Inflammatory macrophage treated with lipopolysaccharide for 1 hour (primary cell): ENCODE data around the gene SEMA5A.

ENCODE experiments used
- DNase-seq, 2 donors: peaks; one replicate each; pipeline ENCODE4 v3.0.0-alpha.2; 2020 to 2022

SEMA5A gene

DNA sequence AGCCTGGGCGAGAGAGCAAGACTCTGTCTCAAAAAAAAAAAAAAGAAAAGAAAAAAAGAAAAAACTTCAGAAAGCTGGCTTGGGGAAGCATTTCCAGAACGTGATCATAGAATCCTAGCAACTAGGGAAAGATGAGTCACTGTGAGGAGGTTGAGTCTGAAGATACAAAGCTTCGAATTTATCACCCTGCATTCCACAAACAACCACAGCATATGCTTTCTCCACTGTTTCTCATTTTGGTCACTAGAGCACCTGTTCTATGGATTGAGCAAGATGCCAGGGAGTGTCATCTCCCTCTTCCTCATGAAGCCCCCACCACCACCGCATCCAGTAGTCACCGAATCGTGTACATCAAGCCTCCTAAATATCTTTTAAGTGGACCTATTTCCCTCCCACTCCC is 37.9 kb downstream of the SEMA5A start:
- no peak for DNase-seq

DNA sequence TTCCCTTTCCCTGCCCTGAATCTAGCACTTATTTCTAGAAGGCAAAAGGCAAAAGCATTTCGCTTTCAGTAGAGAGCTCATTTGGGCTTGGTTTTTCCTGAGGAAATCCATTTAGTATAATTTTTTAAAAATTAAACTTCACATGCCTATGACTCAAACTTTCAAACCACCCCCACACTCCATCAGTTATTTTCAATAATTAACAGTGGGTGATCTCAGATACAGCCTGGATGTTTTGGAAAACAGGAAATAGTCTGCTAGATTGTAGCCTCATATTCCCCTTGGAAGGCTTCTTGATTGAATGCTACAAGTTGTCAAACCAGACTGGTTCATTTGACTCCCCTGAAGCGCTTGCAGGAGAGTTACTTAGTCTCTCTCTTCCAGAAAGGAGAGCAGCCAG is 40.6 kb downstream of the SEMA5A start:
- DNase-seq, result no peak

DNA sequence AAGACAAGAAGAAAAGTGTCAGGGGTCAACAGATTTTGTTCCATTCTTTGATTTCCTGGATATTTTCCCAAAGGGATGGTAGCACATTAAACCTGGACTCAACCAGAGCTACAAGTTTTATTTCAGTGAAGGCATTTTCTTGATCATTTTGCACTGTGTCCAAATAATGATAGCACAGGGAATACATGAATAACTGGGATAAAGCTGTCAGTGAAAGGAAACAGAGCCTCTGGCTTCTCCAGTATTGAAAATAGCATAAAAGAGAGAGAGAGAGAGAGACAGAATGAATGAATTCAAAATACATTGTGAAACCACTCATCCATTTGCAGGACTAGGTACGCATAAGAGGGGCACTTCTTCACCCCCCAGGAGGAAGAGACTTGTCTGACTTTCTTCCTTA is 43.0 kb downstream of the SEMA5A start:
- no peak for DNase-seq

DNA sequence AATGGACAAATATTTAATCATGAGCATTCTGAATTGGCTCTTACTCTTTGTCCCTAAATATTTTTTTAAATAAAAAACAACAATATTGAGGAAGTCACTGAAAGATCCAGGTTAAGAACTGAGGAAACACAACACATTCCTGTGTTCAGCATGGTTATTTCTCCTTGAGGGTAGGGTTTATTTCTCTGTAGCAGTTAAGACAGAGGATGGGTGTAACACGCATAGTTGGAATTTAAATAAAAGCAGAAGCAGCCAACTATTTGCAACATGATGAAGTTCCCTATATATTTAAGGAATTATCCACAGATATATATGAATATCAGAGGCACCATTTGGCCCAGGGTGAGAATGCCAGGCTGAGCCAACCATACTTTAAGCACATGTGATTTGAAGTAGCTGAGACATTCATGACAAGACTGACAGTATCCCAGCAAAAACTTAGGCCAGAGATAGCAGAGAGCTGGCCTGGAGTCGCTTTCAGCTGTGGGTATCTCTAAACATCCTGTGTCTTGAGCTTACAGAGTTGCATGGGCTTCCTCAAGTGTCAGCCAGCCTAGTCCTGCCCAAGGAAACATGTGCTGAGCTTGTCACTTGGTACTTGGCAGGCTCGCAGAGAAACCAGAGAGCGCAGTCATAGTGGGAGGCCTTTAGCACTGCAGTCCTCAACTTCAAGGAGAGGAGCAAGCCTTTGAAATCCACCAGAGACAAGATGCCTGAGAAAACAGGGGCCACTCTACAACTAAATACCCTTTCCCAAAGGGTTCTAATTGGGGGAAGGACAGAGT is 43.6 kb downstream of the SEMA5A start:
- no peak for DNase-seq

DNA sequence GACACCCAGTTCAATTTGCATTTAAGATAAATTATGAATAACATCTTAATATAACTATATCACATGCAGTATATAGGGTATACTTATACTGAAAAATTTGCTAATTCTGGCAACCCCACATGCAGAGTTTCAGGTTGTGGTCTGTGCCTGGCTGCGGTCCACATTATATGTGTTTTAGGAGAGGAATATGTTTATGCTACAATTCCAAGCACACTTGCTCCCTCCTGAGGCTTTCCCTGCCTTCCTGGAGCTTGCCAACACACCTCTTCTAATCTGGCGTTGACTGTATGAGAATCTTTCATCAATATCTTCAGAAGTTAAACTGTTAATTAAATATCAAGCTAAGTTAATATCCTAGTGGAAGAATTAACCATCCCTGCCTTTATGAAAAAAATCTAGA is 45.2 kb downstream of the SEMA5A start:
- DNase-seq, result no peak

DNA sequence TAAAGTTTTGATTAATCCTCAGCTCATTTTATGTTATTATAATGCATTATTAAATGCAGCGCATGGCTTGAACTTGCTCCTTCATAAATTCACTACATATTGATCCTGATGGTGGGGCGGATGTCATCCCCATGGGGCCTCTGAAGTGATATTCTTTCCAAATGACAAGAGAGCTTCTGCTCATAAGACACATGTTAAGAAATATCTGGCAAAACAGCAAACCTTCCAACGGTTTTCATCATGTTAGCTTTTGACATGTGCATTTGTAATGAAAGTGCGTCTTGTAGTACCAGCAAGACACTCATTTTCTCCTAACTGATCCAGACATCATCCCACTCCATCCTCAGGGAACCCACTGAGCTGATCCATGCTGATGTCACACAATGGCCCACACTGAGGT is 45.7 kb downstream of the SEMA5A start:
- no peak for DNase-seq

DNA sequence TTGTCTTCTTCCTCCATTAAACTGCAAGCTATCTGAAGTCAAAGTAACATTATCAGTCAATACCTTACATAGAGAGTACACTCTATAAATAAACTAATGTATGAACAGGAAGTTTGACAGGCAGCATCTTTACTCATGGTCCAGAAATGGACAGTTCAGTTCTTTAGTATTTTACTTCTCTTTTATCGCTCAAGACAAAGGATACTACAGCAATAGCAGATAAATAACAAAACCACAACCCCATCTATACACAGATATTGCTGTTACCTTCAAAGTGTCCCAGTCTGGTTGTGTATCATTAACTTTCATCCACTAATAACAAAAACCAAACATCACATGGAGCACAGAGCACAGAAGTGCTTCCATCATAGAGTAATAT is 46.4 kb downstream of the SEMA5A start:
- DNase-seq, result no peak

DNA sequence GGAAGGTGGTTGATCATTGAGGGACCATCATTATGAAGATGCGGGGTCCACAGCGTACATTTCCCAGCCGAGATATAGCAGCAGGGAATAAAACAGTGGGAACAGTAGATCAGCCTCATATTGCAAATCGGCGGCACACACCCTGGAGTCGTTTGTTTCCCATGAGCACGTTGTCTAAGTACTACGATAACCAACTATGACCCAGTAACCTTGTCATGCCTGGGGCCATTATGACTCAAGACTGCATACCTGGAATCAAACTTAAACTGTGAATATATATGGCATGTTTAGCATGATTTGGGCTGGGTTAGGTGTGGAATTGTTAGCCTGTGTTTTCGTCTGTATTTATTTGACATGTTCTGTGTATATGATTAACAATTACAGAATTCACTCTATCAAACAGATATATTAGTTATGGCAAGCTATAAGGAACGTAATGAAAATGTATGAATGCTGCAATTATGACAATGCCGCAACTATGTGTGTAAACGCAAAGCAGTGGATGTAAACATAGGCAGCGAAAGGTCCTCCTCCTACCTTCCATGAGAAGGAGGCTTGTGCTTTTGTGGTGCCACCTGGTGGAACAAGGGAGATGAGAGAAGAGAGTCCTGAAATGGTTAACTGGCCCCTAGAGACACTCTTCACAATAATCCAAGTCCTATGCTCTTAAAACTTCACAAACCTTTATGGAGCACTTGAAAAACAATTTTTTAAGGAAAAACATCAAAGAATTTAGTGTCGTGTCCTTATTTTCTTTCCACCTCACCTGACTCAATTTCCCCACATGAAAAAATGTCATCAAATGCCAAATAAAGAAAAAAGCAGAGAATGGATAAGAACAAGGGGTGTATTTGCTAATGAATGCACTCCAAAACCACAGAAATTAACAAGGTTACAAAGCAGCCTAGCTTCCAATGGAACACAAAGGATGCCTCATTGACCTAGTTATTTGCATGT is 47.1 kb downstream of the SEMA5A start:
- DNase-seq, result no peak

DNA sequence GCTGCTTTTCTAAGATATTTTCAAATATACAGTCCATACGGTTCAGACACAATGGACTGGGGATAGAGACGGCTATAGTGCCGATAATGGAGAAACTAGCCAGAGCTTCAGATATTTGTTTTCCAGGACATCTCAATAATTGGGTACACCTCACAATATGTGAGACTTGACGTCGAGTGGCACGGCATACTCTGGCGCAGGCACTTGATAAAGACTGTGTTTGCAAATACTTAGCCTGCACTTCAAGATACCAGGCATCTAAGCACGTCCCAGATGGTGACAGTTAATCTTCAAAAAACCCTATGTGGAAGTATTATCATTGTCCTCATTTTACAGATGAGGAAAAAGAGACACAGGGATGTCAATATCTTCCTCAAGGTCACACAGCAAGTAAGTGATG is 48.5 kb downstream of the SEMA5A start:
- DNase-seq, result no peak

DNA sequence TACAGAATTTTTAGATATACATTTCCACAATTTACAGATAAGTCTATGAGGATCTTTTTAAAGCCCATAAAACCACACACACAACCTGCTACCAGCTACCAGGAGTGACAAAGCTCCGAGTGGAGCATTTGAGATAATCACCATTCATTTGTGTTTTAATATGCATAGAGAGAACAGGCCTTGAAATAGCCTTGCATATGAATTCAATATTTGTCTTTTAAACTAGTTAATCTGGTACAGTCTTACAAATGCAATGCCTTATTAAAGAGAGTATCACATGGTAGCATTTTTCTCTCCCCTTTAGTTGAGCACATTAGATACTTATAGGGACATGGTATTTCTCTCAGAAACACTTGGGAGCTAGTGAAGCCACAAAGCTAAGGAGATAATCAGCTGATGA is 49.1 kb downstream of the SEMA5A start:
- DNase-seq, result no peak

DNA sequence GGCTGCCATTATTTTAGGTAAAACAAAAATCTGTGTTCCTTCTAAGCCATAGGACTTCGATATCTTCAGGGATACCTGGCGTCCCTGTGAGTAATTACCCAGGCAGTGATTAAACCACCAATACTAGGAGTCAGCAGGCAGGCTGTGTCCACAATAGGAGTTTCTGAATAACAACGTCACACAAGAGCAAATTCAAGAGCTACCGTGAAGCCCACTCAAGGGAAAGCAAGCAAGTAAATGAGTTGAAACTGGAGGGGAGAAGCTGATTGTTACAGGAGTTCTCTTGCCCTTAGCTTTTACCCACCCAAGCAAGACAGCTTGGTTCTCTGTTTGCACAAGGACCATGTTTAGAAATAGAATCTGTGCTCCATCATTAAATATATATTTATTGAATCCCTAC is 50.8 kb downstream of the SEMA5A start:
- no peak for DNase-seq

DNA sequence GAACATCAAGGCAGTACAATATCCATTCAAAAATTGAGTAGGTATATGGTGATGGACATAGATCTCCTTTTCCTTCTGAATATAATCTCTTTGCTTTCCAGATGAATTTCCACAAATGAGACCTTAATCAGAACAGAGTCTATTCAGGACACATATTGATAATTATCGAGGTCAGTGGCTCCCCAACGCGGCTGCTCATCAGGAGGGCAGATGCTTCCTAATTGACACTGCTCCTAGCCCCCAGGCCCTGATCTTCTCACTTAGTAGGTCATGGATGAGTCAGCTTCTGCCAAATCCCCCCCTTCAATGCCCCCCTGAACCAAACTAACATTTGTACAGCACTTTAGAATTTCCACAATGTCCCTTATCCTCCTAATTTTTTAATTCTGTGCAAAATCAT is 51.6 kb downstream of the SEMA5A start:
- no peak for DNase-seq

DNA sequence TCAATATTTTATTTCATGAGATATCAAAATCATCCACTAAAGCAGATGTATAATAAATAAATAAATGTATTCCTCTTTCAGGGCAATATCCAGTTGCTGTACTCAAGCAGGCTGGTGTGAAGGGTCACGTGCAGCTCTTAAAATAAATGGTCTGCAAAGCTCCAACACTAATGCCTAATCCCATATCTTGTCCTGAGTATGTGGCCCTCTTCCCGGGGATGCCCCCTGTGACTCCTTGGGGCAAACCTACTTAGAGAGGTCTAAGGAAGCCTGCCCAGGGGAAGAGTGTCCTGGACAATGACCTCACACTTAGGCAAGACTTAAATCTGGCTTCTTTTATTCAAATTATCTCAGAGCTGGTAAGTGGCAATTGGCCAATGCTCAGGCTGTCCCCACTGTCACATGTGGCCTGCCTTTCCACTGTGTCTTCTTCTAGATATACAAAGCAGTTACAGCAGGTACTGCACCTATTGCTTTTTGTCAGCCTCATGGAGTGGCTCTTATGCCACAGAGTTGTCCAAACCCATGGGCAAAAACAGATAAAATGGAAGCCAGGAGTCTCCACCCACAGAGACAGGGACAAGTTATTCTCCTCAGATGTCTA is 55.3 kb downstream of the SEMA5A start:
- no peak for DNase-seq

DNA sequence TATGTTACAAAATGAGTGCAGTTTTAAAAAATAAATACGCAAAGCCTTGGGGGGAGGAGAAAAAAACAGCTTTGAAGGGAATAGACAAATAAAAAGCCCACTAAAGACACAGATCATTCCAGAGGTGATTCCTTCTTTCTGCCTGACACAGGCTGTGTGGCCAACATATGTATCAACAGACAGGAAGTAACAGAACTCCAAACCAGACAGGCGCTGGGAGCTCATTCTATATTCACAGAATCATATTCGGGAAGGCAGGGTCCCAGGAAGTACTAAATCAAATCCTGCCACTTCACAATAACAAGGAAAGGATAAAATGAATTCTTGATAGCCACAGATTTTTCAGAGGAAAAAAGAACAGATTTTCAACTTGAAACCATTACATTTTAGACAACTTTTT is 62.1 kb downstream of the SEMA5A start:
- no peak for DNase-seq

DNA sequence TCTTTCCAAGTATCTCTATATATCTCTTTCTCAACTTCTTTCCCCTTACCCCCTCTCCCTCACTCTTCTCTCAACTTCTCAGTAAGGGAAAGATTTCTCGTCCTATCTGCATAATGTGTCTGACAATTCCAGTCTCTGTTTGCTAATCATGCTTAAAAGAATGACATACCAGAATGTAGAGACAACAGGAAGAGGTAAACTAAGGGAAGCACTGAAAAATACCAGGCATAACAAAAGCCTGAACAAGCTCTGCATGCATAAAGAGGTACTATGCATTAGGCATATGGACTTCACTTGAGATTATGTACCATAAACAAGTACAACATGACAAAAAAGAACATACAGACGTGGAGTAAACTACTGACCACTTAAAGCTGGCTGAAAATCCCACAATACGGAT is 62.6 kb downstream of the SEMA5A start:
- DNase-seq, result no peak

DNA sequence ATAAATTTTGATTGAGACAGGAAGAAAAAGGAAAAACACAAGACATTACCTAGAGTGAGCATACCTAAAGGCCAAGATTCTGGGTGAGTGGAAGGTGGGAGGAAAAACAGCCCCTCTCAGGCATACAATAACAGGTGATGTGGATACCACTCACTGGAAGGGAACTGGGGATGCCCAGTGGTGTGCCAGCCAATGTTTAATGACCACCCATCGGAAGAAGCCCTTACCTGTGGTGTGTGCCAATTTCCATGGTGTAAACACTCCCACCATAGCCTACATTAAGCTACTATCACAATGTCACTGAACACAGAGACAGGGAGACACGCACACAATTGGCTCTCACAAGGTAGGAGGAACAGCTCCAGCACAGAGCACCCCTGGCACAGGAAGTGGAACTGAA is 63.5 kb downstream of the SEMA5A start:
- no peak for DNase-seq

DNA sequence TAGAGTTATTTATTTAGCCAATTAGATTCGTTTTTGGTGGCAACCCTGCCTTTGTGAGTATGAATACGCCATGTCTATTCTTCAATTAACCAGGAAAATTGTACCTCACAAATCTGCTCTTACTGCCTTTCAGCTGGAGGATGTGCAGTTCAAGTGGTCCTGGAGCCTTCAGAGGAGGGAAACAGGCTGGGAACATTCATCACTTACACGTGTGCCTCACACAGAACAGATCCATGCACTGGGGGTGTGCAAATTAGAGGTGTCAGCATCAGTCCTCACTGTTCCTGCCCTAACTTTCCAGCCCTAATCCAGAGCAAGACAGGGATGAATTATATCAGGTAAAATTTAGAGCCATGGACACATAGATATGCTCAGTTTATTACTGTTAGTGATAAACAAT is 65.4 kb downstream of the SEMA5A start:
- no peak for DNase-seq

DNA sequence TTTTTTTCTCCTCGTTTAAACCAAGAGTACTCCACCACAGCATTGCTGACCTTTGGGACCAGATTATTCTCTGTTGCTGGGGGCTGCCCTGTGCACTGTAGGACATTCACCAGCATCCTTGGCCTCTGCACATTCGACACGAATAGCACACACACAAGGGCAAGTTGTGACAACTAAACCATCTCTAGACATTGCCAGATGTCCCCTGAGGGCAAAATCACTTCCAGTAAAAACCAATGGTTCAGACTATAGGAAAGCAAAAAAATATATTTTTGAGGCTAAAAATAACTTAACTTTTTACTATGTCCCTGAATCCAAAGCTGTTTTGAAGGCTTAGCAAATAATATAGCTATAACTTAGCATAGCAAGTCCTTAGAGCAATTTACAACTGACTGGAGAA is 65.9 kb downstream of the SEMA5A start:
- no peak for DNase-seq

DNA sequence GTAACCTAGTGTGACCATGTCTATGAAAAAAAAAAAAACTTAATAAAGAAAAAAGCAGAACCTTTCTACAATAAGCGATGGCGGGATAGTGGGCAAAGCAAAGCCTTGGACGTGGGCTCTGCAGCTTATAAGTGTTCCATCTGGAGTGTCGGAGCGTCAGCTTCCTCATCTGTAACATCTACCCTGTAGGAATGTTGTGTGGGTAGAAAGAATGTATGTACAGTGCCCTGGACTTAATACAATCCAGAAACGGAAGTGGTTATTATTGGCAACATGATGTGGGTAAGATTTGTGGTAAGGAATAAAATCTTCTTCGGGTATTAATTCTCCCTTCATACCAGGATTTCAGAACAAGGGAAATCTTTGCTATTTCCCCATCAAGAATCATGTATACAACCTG is 66.5 kb downstream of the SEMA5A start:
- DNase-seq, result no peak

DNA sequence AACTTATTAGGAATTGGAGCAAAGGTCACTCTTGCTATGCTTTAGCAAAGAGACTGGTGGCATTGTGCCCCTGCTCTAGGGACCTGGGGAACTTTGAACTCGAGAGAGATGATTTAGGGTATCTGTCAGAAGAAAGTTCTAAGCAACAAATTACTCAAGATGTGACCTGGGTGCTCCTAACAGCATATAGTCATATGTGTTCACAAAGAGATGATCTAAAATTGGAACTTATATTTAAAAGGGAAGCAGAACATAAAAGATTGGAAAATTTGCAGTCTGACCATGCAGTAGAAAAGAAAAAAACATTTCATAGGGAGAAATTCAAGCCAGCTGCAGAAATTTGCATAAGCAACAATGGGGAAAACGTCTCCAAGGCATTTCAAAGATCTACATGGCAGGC is 68.3 kb downstream of the SEMA5A start:
- DNase-seq, result no peak

DNA sequence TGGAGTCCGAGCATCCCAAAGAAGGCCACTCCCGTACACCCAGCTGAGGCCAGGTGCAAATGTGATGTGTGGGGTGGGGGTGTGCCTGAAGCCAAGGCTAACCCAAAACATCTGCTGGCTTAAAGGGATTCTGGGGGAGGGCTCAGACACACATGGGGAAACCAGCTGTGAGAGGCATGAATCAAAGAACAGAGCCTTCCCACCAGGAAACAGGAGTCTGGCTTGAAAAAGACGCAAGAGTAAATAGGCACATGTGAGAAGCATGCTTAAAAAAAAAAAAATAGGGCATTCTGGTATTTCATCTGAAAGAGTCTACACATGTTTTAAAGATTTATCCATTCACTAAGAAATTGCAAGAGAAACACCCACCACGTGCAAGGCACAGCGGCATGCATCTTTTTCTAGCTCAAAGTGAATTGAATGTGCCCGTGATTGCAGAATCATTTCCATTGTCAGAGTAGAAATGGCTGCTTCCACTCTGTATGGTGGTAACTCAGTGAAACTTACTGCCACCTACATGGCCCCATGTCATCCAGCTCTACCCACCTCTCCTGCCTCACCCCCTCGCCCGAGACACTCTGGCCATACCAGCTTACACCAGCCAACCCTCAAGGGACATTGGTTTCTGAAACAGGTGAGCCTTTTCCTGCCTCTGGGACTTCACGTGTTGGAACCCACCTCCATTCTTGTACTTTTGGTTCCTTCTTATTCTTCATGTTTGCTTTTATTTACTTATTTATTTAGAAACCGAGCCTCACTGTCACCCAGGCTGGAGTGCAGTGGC is 71.5 kb downstream of the SEMA5A start:
- DNase-seq, result no peak

DNA sequence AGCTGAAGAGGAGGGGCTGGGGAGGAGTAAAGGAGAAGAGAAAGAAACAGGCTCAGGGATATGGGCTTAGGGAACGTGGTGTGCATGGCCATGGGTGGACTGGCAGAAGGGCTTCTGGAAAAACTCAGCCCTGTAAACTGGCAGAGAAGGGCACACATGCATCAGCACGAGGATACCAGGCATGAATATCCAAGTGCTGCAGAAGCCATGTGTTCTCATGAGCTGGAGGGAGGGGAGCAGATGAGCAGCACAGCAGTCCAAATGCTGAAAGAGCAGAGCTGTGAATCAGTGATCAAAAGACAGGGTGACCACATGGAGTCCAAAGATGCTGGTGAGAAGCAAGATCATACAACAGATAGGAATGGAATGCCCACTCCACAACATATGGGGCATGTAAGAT is 72.3 kb downstream of the SEMA5A start:
- DNase-seq, result no peak

DNA sequence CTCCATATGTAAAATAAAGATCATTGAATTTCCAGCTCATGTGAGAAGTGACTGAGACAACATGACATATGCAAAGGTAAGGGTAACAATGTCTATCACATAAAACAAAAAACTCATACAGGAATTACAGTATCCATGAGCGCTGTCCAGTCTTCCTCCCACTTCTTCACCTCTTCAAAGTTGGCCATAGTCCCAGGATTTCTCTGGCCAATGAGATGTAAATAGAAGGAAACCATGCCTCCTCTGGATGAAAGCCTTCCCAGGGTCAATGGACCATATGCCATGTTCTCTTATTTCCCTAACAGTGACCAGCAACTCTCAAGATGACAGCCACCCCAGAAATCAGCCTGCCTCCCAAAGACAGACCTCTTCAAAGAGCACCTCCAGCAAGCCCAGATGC is 75.5 kb downstream of the SEMA5A start:
- DNase-seq, result no peak
